NCI-H2227 treated with DMSO at 0.1 percent for 48 hours (cell line): ENCODE results near the gene DNAH3.
A peak's percentile ranks its signal among the peaks of the same experiment; 100 is the strongest.
"Not testable (repeated sequence)": the region's sequence is repeated elsewhere in the genome, so short reads cannot be mapped to it uniquely, and the experiment has no call there.

ENCODE experiments used
- DNase-seq: peaks from one replicate; lab custom pipeline; 2025; lab: John Stamatoyannopoulos, UW

Gene DNAH3

GRCh38 chr16:20940871-20941635 lies 209.6 kb downstream of the DNAH3 start:
- DNase-seq: no peak

GRCh38 chr16:20939611-20940010 lies 211.0 kb downstream of the DNAH3 start:
- DNase-seq: no peak

- no peak for DNase-seq
Observed at GRCh38 chr16:20938426-20938825, 212.2 kb downstream of the DNAH3 start.

GRCh38 chr16:20937736-20938135 lies 212.9 kb downstream of the DNAH3 start:
- DNase-seq: no peak

- DNase-seq: no peak
Observed at GRCh38 chr16:20933589-20933988, 217.1 kb downstream of the DNAH3 start.

GRCh38 chr16:20931066-20931600 lies 219.5 kb downstream of the DNAH3 start:
- no peak for DNase-seq

GRCh38 chr16:20930365-20930690 lies 220.3 kb downstream of the DNAH3 start:
- peak; percentile 88 for DNase-seq

- not testable (repeated sequence) for DNase-seq
Observed at GRCh38 chr16:20929676-20930364, 220.8 kb downstream of the DNAH3 start.

- DNase-seq: no peak
Observed at GRCh38 chr16:20928774-20929411, 221.8 kb downstream of the DNAH3 start.

- DNase-seq: no peak
Observed at GRCh38 chr16:20925751-20926150, 224.9 kb downstream of the DNAH3 start.

GRCh38 chr16:20923876-20924275 lies 226.8 kb downstream of the DNAH3 start:
- DNase-seq: no peak

GRCh38 chr16:20920799-20921198 lies 229.8 kb downstream of the DNAH3 start:
- no peak for DNase-seq

- DNase-seq: no peak
Observed at GRCh38 chr16:20920091-20920490, 230.6 kb downstream of the DNAH3 start.

GRCh38 chr16:20918486-20919239 lies 232.0 kb downstream of the DNAH3 start:
- DNase-seq: no peak

- no peak for DNase-seq
Observed at GRCh38 chr16:20916942-20917341, 233.7 kb downstream of the DNAH3 start.

- DNase-seq: no peak
Observed at GRCh38 chr16:20916289-20916688, 234.4 kb downstream of the DNAH3 start.

- no peak for DNase-seq
Observed at GRCh38 chr16:20911361-20911760, 239.3 kb downstream of the DNAH3 start.

GRCh38 chr16:20910781-20911321 lies 239.8 kb downstream of the DNAH3 start:
- DNase-seq: no peak

GRCh38 chr16:20906341-20907255 lies 244.0 kb downstream of the DNAH3 start:
- DNase-seq: no peak

GRCh38 chr16:20905576-20905975 lies 245.1 kb downstream of the DNAH3 start:
- DNase-seq: no peak
